Ovary (tissue), 9 donors: ENCODE measurements around the gene BRPF3. TPM values are rescaled to one million over a fixed set of nuclear protein-coding genes. Genes with fewer than 3 reads are reported as not detected.

Experiments
- DNase-seq, 5 donors: peaks; one replicate each; pipeline ENCODE4 v3.0.0-alpha.2; 2019 to 2020
- H3K27ac ChIP-seq, 2 donors: fragments of 200-600 bp; one replicate each; pipeline versions ENCODE4 v1.5.1 to v1.8.0; 2019 to 2022
- H3K27me3 ChIP-seq: fragments of 200-600 bp; one replicate; pipeline ENCODE4 v1.8.0; 2022
- H3K36me3 ChIP-seq: fragments of 200-600 bp; sonication (generic); one replicate; pipeline ENCODE4 v1.5.1; 2019
- H3K4me1 ChIP-seq: one replicate; pipeline ENCODE4 v1.8.1; 2013; ENCODE audit warnings: mild to moderate bottlenecking, moderate library complexity; ENCODE audit not compliant: insufficient read depth
- H3K4me3 ChIP-seq: fragments of 200-600 bp; sonication (generic); one replicate; pipeline ENCODE4 v1.5.1; 2017
- H3K9me3 ChIP-seq, 2 donors: fragments of 200-600 bp in 1 of 2; sonication (generic) in 1 of 2; one replicate each; pipeline versions ENCODE4 v1.5.1 to v1.8.1; 2013 to 2019; ENCODE audit warnings: mild to moderate bottlenecking in 1 of 2, moderate library complexity in 1 of 2
- EP300 ChIP-seq: sonication (generic); formaldehyde crosslinking; IDR thresholded peaks from one replicate; pipeline ENCODE4 v1.6.1; 2017; ENCODE audit warnings: antibody characterized with exemption
- POLR2A ChIP-seq: fragments of 450-650 bp; IDR thresholded peaks from one replicate; pipeline ENCODE4 v1.6.1; 2017; ENCODE audit warnings: antibody characterized with exemption, mild to moderate bottlenecking, moderate library complexity
- WGBS, 3 donors: extraction: QIAGEN DNeasy Blood & Tissue Kit in 1 of 3; methylation state at CpG; one replicate each; pipeline versions ENCODE4 v1.1.5 to v1.1.7; 2013 to 2017; 5-methylcytosine and 5-hydroxymethylcytosine counted together
- intact Hi-C, 4 donors: fragments of 100-400 bp; cut with DNase I; formaldehyde crosslinking; loops; one replicate each; pipeline versions ENCODE4 v1.11.0 to v1.15.1; 2022 to 2023
- polyA plus RNA-seq, 2 donors: library from polyadenylated mRNA; stranded (reverse); fragments of 200-250 nt in 1 of 2; fragments of 350-450 nt in 1 of 2; fragmentation: Illumina TruSeq in 1 of 2; extraction: RNeasy Lipid Tissue Mini Kit (QIAGEN cat#74804) in 1 of 2; gene quantifications; one replicate each; pipeline ENCODE4 v1.2.3, GENCODE V29; 2013 to 2014
- total RNA-seq, 7 donors: library from RNA; depleted of rRNA in 2 of 7; stranded (reverse); fragments of >200 nt in 2 of 7; fragmentation: NEBNext Ultra II Directional in 3 of 7; extraction: Animal tissue kit (Norgen Biotek cat#: 25700) in 3 of 7; gene quantifications; one replicate each; pipeline versions ENCODE4 v1.1.0 to v1.2.4, GENCODE V29; 2016 to 2023
- TF ChIP-seq, protein P1 (sequence below), 3 donors: fragments of 450-650 bp in 2 of 3; fragments of 200-600 bp in 1 of 3; IDR thresholded peaks; one replicate each; pipeline versions ENCODE4 v1.5.1 to v1.8.0; 2016 to 2022; ENCODE audit warnings: antibody characterized with exemption in 3 of 3, mild to moderate bottlenecking in 1 of 3
- donor health status: DM: no; HTN: no; CAD: no; lungs with moderate emphysema.
- donor health status: DM: no; HTN: no; CAD: no.
- donor health status: Bipolar disorder and iron deficiency.
- donor health status: DM: yes; HTN: yes; CAD: no.
- donor health status: DM: no; HTN: no; CAD: no.
- donor health status: DM: yes; HTN: yes; CAD: no.

Gene BRPF3
- total and polyA plus RNA-seq, 9 donors = 15.7 to 34.5 (median 30.3) TPM

DNA sequence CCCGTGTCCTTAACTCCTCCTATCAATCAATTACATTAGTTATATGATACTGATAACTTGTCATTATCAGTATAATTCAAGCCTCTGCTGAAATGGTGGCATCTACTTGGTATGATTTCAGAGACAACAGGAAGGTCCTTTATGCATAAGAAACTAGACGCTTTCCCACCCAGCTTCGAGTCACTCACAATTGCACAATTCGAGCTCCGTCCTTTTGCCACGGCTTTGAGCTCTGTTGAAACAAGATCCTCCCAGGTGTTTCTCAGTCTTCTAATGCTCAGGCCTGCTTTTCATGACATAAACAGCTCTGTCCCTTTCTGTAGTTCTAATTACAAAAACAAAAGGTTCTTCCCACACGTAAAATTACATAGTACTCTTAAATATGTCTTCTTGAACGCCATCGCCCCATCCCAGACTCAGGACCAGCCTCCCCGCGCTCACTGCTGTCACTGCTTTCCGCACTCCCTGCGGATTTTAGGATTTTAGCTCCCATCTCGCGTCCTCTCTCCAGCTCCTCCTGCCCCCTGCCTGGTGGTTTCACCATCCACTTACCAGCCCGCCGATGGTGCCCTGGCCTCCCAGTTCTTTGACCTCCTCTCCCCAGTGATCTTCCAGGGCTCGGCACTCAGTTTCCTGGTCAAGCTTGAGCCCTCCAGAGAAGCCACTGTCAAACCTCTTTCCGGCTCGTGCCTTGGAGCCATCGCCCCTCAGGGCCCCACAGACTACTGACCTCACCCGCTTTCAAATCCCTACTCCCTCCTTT, 50.1 kb downstream of the BRPF3 start:
- H3K4me3 ChIP-seq = no peak overlapping the region
- H3K27ac ChIP-seq = no peak overlapping the region
- H3K4me1 ChIP-seq = peaks cover 5% of the 10 kb centered on the region
- WGBS, 3 donors = 92 to 95% (median 93%) methylated on average over 22 of the region's 22 CpGs
- H3K36me3 ChIP-seq = no peaks in the 10 kb centered on the region
- no peak for DNase-seq
- TF ChIP-seq EP300 = no peak
- TF ChIP-seq, protein P1, sequence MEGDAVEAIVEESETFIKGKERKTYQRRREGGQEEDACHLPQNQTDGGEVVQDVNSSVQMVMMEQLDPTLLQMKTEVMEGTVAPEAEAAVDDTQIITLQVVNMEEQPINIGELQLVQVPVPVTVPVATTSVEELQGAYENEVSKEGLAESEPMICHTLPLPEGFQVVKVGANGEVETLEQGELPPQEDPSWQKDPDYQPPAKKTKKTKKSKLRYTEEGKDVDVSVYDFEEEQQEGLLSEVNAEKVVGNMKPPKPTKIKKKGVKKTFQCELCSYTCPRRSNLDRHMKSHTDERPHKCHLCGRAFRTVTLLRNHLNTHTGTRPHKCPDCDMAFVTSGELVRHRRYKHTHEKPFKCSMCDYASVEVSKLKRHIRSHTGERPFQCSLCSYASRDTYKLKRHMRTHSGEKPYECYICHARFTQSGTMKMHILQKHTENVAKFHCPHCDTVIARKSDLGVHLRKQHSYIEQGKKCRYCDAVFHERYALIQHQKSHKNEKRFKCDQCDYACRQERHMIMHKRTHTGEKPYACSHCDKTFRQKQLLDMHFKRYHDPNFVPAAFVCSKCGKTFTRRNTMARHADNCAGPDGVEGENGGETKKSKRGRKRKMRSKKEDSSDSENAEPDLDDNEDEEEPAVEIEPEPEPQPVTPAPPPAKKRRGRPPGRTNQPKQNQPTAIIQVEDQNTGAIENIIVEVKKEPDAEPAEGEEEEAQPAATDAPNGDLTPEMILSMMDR (IDR thresholded peaks at IDR 0.05) = no peak
- no peak for TF ChIP-seq POLR2A
- intact Hi-C loops = no loop called here
- H3K27me3 ChIP-seq = no peaks in the 10 kb centered on the region
- no peaks in the 10 kb centered on the region for H3K9me3 ChIP-seq

DNA sequence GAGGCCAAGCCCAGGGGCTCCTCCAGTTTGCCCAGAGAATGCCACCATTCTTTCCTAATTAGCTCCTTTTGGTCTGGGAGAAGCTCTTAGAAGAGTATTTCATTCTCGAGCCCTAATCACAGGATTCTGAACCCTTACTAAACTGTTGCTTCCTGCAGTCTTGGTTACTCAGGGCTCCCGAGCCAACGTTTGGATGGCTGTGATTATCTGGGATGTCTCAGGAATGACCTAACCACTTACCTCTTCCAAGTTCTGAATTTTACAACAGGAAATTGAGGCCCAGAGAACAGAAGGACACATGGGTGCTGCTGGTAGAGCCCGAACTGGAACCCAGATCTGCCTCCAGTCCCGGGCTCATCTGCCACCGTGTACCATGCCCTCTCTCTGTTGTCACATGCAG, 51.1 kb downstream of the BRPF3 start:
- Histone ChIP-seq H3K4me3 (no peak overlapping the region), H3K36me3 (no peaks in the 10 kb centered on the region), H3K27ac (no peak overlapping the region), H3K9me3 (no peaks in the 10 kb centered on the region), H3K27me3 (no peaks in the 10 kb centered on the region), H3K4me1 (peaks cover 5% of the 10 kb centered on the region)
- intact Hi-C loops = no loop called here
- WGBS, 3 donors = 70 to 79% (median 75%) methylated on average over 6 of the region's 6 CpGs
- no peak for TF ChIP-seq EP300
- TF ChIP-seq POLR2A = no peak
- TF ChIP-seq, protein P1 (IDR thresholded peaks at IDR 0.05) = no peak
- no peak for DNase-seq

DNA sequence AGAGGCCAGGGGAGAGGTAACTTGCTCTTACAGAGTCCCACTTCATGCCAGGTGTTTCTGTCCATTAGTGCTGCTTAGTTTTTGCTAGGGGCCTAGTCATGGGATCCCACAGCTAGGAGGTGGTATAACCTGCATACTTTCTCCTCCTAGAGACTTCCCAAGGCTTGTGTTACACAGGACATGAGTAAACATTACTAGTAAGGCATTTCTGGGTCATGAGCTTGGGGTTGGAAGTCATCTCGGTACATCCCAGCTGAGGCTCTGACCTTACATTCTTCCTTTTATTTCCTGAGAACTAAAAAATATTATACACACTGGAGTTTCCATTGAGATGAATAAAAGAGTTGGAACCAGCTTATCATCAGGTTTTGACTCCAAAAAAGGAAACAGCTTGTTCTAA, 52.4 kb downstream of the BRPF3 start:
- Histone ChIP-seq H3K36me3 (no peaks in the 10 kb centered on the region), H3K4me1 (peaks cover 5% of the 10 kb centered on the region), H3K9me3 (no peaks in the 10 kb centered on the region), H3K4me3 (no peak overlapping the region), H3K27ac (no peak overlapping the region), H3K27me3 (no peaks in the 10 kb centered on the region)
- TF ChIP-seq, protein P1 (IDR thresholded peaks at IDR 0.05) = no peak
- TF ChIP-seq EP300 (no peak), POLR2A (no peak)
- WGBS, 3 donors = 3 to 7% (median 7%) methylated on average over 1 of the region's 1 CpG
- intact Hi-C loops = no loop called here
- DNase-seq = no peak

DNA sequence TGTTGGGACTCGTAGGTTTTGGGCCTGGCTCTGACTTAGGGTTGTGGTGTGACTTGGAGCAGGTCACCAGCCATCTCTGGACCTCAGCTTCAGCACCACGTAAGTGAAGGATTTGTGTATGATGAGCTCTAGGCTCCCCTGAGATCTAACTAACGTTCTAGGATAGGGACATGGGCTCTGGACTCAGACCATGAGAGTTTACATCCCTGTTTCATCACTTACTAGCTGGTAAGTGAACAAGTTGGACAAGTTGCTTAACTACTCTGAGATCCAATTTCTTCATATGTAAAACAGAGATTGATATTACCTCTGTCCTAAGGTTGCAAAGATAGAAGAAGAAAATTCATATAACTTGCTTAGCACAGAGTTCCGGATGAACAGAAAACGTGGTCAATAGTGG, 53.0 kb downstream of the BRPF3 start:
- H3K27ac ChIP-seq = no peak overlapping the region
- no peak overlapping the region for H3K4me3 ChIP-seq
- intact Hi-C loops = no loop called here
- no peaks in the 10 kb centered on the region for H3K27me3 ChIP-seq
- TF ChIP-seq, protein P1 (IDR thresholded peaks at IDR 0.05) = no peak
- H3K9me3 ChIP-seq = no peaks in the 10 kb centered on the region
- H3K36me3 ChIP-seq = no peaks in the 10 kb centered on the region
- peaks cover 5% of the 10 kb centered on the region for H3K4me1 ChIP-seq
- DNase-seq = no peak
- 51 to 62% (median 59%) methylated on average over 5 of the region's 5 CpGs for WGBS, 3 donors
